Caco-2 (cell line): ENCODE results near the gene RASIP1. TPM values are rescaled to one million over a fixed set of nuclear protein-coding genes. Genes with fewer than 3 reads are reported as not detected.
A peak's percentile ranks its signal among the peaks of the same experiment; 100 is the strongest.

Experiments used
- BruUV-seq: library from RNA; stranded (reverse); fragments of 400-500 nt; replicated peaks from 2 replicates; lab custom pipeline; 2021; lab: Mats Ljungman, UMichigan
- CTCF ChIA-PET: fragments of 300-600 bp; sonication (Branson Sonifier 250); formaldehyde crosslinking; loops from one replicate; lab custom pipeline; 2022; ENCODE audit warnings: antibody characterized with exemption; lab: Charles Lee
- POLR2A ChIA-PET: fragments of 300-600 bp; sonication (Branson Sonifier 250); formaldehyde crosslinking; loops from one replicate; lab custom pipeline; 2022; ENCODE audit warnings: antibody characterized with exemption; lab: Charles Lee
- DNase-seq, 2 experiments: peaks; one replicate each; pipeline versions ENCODE4 v3.0.0 to v3.0.0-alpha.2; 2020 to 2022
- H3K27me3 ChIP-seq: replicated peaks from 2 replicates; pipeline ENCODE4 v1.6.0; 2011; ENCODE audit warnings: low read length; ENCODE audit not compliant: control insufficient read depth, insufficient read depth
- H3K36me3 ChIP-seq: 2 replicates; pipeline ENCODE4 v1.5.1; 2011; ENCODE audit warnings: low read length; ENCODE audit not compliant: control insufficient read depth, insufficient read depth
- H3K4me1 ChIP-seq: fragments of 250-450 bp; sonication (Bioruptor Pico); 2 replicates; pipeline ENCODE4 v1.5.1; 2020; ENCODE audit warnings: mild to moderate bottlenecking
- H3K4me3 ChIP-seq: 2 replicates; pipeline ENCODE4 v1.5.1; 2011; ENCODE audit warnings: low read depth, mild to moderate bottlenecking, control low read depth, low read length
- H3K9me3 ChIP-seq: fragments of 250-450 bp; sonication (Bioruptor Pico); 2 replicates; pipeline ENCODE4 v1.5.1; 2020; ENCODE audit warnings: mild to moderate bottlenecking, moderate library complexity
- H3K27ac Mint-ChIP-seq: one replicate; pipeline ENCODE4 v1.8.0; 2022; ENCODE audit warnings: mixed read lengths; ENCODE audit not compliant: unreplicated experiment
- H3K27me3 Mint-ChIP-seq: one replicate; pipeline ENCODE4 v1.8.0; 2022; ENCODE audit warnings: mixed read lengths; ENCODE audit not compliant: insufficient read depth, unreplicated experiment
- H3K36me3 Mint-ChIP-seq: one replicate; pipeline ENCODE4 v1.8.0; 2022; ENCODE audit warnings: mild to moderate bottlenecking, mixed read lengths; ENCODE audit not compliant: insufficient read depth, unreplicated experiment
- H3K4me1 Mint-ChIP-seq: one replicate; pipeline ENCODE4 v1.8.0; 2022; ENCODE audit warnings: low read depth, mixed read lengths; ENCODE audit not compliant: unreplicated experiment
- H3K4me3 Mint-ChIP-seq: one replicate; pipeline ENCODE4 v1.8.0; 2022; ENCODE audit warnings: mild to moderate bottlenecking, moderate library complexity, mixed read lengths; ENCODE audit not compliant: unreplicated experiment
- H3K9me3 Mint-ChIP-seq: one replicate; pipeline ENCODE4 v1.8.0; 2022; ENCODE audit warnings: mixed read lengths; ENCODE audit not compliant: unreplicated experiment
- CTCF ChIP-seq, 2 experiments: fragments of 200-600 bp in 1 of 2; IDR thresholded peaks; 1 replicate in 1 of 2; 2 replicates in 1 of 2; pipeline versions ENCODE4 v1.5.1 to v1.8.0; 2011 to 2022; ENCODE audit warnings: antibody characterized with exemption in 1 of 2, control low read depth in 1 of 2, inconsistent platforms in 1 of 2, low read depth in 1 of 2, low read length in 1 of 2, mild to moderate bottlenecking in 1 of 2, moderate library complexity in 1 of 2; ENCODE audit not compliant: insufficient read depth in 1 of 2, severe bottlenecking in 1 of 2, unreplicated experiment in 1 of 2
- intact Hi-C: fragments of 100-400 bp; cut with micrococcal nuclease; formaldehyde crosslinking; loops from one replicate; pipeline ENCODE4 v1.10.0; 2022; ENCODE audit not compliant: unreplicated experiment
- total RNA-seq: library from RNA; stranded (reverse); gene quantifications from 2 replicates; pipeline ENCODE4 v1.2.3, GENCODE V29; 2022

RASIP1 gene
- total RNA-seq, 1 experiment from 2014 or later = 5.9 TPM

GRCh38 chr19:48751845-48752495 lies 11.6 kb upstream of the RASIP1 start:
- no peaks in the 10 kb centered on the region for H3K9me3 ChIP-seq
- H3K27me3 ChIP-seq = no peaks in the 10 kb centered on the region
- H3K27ac Mint-ChIP-seq = peak overlapping the region; percentile 82
- CTCF ChIA-PET = no interaction called here
- no peak for DNase-seq
- intact Hi-C loops = loop anchor here (1.0 kb wide), 1 partner anchor 13 kb away; no protein-coding TSS in a partner anchor
- no peaks in the 10 kb centered on the region for H3K27me3 Mint-ChIP-seq
- peaks cover 35% of the 10 kb centered on the region for H3K4me1 Mint-ChIP-seq
- no peaks in the 10 kb centered on the region for H3K36me3 ChIP-seq
- peak overlapping the region; percentile 39 for H3K4me3 ChIP-seq
- peaks cover 29% of the 10 kb centered on the region for H3K4me1 ChIP-seq
- H3K9me3 Mint-ChIP-seq = no peaks in the 10 kb centered on the region
- H3K36me3 Mint-ChIP-seq = peaks cover 48% of the 10 kb centered on the region
- POLR2A ChIA-PET = no interaction called here
- H3K4me3 Mint-ChIP-seq = peak overlapping the region; percentile 89
- TSS peak; percentile 50 for BruUV-seq
- no peak for TF ChIP-seq CTCF (IDR thresholded peaks at IDR 0.05; ENCODE audit: insufficient read depth in 1 of 2, low read depth in 1 of 2, low read length in 1 of 2, severe bottlenecking in 1 of 2, unreplicated experiment in 1 of 2)

GRCh38 chr19:48750771-48751504 lies 10.5 kb upstream of the RASIP1 start:
- Histone ChIP-seq H3K9me3 (no peaks in the 10 kb centered on the region), H3K4me3 (no peak overlapping the region), H3K27me3 (no peaks in the 10 kb centered on the region), H3K4me1 (peaks cover 27% of the 10 kb centered on the region), H3K36me3 (no peaks in the 10 kb centered on the region)
- ChIA-PET CTCF (interaction anchor here (0.6 kb wide), 1 partner anchor 22 kb away, joined by 3 read pairs; no protein-coding TSS in a partner anchor), POLR2A (no interaction called here)
- Mint-ChIP-seq H3K9me3 (no peaks in the 10 kb centered on the region), H3K4me1 (peaks cover 35% of the 10 kb centered on the region), H3K36me3 (peaks cover 55% of the 10 kb centered on the region), H3K4me3 (peak overlapping the region; percentile 89), H3K27me3 (no peaks in the 10 kb centered on the region), H3K27ac (no peak overlapping the region)
- no peak for DNase-seq
- no peak for TF ChIP-seq CTCF (IDR thresholded peaks at IDR 0.05; ENCODE audit: insufficient read depth in 1 of 2, low read depth in 1 of 2, low read length in 1 of 2, severe bottlenecking in 1 of 2, unreplicated experiment in 1 of 2)
- no TSS peak for BruUV-seq
- intact Hi-C loops = no loop called here

DNA sequence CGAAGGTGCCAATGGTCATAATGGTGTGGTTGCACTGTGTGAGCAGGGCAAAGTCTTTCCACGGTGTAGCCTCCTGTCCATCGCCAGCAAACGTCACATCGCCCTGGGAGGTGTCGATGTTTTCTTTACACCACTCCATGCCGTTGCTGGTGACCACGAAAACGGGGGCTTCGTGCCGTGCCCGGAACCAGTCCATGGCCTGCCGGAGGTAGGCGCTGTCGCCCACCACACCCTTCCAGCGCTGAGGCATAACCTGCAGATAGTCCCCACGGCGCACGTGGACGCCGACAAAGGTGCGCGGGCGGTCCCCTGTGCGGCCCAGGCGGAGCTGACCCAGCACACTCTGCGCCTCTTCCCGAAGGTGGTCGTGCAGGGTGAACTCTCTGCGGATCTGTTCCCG lies 9.9 kb upstream of the RASIP1 start:
- peaks cover 32% of the 10 kb centered on the region for H3K4me1 Mint-ChIP-seq
- ChIA-PET CTCF (interaction anchor here (0.6 kb wide), 1 partner anchor 22 kb away, joined by 3 read pairs; no protein-coding TSS in a partner anchor), POLR2A (no interaction called here)
- no peak for TF ChIP-seq CTCF (IDR thresholded peaks at IDR 0.05; ENCODE audit: insufficient read depth in 1 of 2, low read depth in 1 of 2, low read length in 1 of 2, severe bottlenecking in 1 of 2, unreplicated experiment in 1 of 2)
- peaks cover 50% of the 10 kb centered on the region for H3K36me3 Mint-ChIP-seq
- no peaks in the 10 kb centered on the region for H3K27me3 ChIP-seq
- H3K9me3 Mint-ChIP-seq = no peaks in the 10 kb centered on the region
- H3K36me3 ChIP-seq = no peaks in the 10 kb centered on the region
- intact Hi-C loops = no loop called here
- no peak overlapping the region for H3K4me3 ChIP-seq
- no TSS peak for BruUV-seq
- no peaks in the 10 kb centered on the region for H3K9me3 ChIP-seq
- peak overlapping the region; percentile 89 for H3K4me3 Mint-ChIP-seq
- no peak for DNase-seq
- no peak overlapping the region for H3K27ac Mint-ChIP-seq
- peaks cover 22% of the 10 kb centered on the region for H3K4me1 ChIP-seq
- no peaks in the 10 kb centered on the region for H3K27me3 Mint-ChIP-seq
